Omental fat pad (tissue), 4 donors: ENCODE data around the gene CBX7. TPM values are rescaled to one million over a fixed set of nuclear protein-coding genes. Genes with fewer than 3 reads are reported as not detected.
"Not testable (repeated sequence)": the region's sequence is repeated elsewhere in the genome, so short reads cannot be mapped to it uniquely, and the experiment has no call there.

Source experiments
- ATAC-seq: fragments of 150-250 bp; one replicate; pipeline ENCODE4 v1.9.1; 2016; ENCODE audit warnings: mild to moderate bottlenecking, moderate library complexity; ENCODE audit not compliant: low FRiP score
- DNase-seq: peaks from one replicate; pipeline ENCODE4 v3.0.0-alpha.2; 2019; ENCODE audit warnings: low spot score
- total RNA-seq, 4 donors: library from RNA; depleted of rRNA; stranded (reverse); fragments of >200 nt; gene quantifications; one replicate each; pipeline ENCODE4 v1.1.0, GENCODE V29; 2016
- TF ChIP-seq, protein P1 (sequence below), 3 donors: fragments of 450-650 bp; IDR thresholded peaks; one replicate each; pipeline ENCODE4 v1.5.1; 2016 to 2017; ENCODE audit warnings: antibody characterized with exemption in 3 of 3, mild to moderate bottlenecking in 3 of 3, moderate library complexity in 2 of 3

The CBX7 gene
- total RNA-seq, 4 donors from 2014 or later: 22.6 to 74.9 (median 30.8) TPM

DNA sequence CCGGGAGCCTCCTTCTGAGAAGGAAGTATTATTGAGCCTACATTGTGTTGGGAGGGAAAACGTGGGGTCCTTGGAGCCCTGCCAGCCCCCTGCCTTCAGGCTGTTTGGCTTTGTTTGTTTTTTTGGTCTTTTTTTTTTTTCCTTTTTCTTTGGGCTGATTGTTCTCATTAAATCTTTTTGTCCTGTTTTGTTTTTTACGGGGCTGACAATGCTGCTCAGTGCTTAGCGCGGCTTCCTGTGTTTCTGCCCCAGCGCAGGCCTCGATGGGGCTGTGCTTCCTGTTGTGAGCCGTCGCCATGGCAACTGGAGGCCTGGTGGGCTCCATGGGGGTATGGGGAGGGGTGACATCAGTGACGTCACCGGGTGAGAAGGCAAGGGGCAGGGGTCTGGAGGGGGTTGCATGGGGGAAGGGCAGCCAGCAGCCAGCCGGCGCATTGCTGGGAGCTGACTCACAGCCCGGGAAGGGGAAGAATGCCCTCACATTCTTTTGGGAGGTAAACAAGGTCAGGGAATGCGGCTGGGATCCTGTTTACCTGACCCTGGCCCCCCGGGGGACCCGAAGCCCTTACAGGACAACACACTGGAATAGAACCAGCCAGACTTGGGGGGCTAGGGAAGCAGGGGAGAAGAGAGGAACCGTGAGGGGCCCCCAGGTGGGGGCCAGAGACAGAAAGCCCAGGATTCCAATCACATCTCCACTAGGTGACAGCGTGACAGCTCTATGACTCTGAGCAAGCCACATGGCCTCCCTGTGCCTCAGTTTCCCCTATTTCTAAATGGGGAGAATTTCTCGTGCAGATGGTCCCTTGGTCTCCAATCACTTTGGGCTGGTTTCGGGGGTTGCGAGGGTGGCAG lies 22.2 kb upstream of the CBX7 start:
- DNase-seq (peak; percentile 76), ATAC-seq (peak; percentile 45)
- TF ChIP-seq, protein P1, sequence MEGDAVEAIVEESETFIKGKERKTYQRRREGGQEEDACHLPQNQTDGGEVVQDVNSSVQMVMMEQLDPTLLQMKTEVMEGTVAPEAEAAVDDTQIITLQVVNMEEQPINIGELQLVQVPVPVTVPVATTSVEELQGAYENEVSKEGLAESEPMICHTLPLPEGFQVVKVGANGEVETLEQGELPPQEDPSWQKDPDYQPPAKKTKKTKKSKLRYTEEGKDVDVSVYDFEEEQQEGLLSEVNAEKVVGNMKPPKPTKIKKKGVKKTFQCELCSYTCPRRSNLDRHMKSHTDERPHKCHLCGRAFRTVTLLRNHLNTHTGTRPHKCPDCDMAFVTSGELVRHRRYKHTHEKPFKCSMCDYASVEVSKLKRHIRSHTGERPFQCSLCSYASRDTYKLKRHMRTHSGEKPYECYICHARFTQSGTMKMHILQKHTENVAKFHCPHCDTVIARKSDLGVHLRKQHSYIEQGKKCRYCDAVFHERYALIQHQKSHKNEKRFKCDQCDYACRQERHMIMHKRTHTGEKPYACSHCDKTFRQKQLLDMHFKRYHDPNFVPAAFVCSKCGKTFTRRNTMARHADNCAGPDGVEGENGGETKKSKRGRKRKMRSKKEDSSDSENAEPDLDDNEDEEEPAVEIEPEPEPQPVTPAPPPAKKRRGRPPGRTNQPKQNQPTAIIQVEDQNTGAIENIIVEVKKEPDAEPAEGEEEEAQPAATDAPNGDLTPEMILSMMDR (IDR thresholded peaks at IDR 0.05): no peak

DNA sequence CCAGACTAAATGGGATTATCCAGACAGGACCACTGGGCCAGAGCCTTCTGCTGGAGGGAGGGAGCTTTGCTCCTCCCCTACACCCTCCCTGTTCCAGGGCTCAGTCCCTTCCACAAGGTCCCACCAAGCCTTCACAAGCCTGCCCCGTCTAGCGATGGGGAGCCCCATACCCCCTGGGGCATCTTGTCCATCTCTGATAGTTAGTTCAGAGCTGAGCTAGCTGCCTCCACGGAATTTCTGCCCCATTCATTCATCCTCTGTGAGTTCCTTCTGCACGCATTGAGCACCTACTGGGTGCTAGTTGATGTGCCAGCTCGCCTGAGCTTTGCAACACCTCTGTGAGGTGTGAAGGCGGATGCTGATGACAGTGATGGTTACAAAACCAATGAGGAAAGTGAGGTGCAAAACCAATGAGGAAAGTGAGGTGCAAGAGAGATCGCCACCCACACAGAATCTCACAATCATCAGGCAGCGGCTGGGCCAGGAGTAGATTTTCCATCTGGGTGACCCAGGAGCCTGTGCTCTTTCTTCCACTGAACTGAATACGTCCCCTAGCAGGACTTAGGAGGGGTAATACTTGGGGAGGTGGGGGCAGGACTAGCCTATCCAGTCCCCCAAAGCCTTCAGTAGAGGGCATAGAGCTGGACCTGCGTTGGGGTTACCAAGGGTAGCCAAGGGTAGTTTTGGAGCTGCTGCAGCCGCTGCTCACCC lies 21.5 kb upstream of the CBX7 start:
- DNase-seq (no peak), ATAC-seq (no peak)
- TF ChIP-seq, protein P1 (IDR thresholded peaks at IDR 0.05): no peak

DNA sequence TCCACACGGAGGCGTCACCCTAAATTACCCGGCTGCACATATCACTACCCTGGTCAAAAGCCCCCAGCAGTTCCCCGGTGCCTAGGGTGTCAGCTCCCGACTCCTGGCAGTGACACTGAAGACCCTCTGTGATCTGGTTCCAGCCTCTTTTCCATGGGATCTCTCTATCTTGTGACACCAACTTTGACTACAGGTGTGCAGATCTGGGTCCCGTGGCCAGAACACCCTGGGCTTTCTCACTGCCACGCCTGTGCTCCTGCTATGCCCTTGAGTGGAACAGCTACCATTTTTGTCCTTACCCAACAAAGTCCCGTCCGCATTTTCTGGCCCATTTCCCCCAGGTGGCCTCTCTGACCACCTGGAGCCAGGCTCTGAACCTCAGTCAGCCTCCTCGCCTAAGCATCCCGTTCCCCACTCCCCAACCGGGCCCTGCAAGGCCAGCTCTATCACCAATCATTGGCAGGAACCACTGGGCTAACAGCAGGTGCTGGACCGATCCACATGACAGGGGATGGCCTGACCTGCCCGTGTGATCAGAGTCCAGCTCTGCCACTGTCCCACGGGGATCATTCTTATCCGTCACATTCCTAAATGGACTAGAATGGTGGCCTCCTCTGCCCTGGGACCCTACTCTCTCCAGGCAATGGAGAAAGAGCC lies 20.7 kb upstream of the CBX7 start:
- DNase-seq (no peak), ATAC-seq (no peak)
- TF ChIP-seq, protein P1 (IDR thresholded peaks at IDR 0.05): no peak

DNA sequence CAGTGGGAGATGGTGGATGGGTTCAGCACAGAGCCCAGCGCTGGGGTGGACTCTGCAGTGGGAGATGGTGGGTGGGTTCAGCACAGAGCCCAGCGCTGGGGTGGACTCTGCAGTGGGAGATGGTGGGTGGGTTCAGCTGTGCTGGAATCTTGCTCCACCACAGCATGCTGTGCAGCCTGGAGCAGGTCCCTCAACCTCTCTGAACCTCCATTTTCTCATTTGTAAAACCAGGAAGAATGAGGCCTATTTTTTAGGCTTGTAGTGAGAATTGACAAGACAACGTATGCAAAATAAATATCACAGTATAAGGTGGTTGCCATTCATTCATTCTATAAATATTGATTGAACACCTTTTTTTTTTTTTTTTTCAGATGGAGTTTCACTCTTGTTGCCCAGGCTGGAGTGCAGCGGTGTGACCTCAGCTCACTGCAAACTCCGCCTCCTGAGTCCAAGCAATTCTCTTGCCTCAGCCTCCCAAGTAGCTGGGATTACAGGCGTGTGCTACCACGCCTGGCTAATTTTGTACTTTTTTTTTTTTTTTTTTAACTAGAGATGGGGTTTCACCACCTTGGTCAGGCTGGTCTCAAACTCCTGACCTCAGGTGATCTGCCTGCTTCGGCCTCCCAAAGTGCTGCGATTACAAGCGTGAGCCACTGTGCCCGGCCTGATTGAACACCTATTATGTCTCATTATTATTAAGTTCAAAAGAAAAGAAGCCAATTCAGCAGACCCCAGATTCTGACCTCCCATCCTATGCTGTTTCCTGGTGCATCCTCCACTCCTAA lies 20.0 kb upstream of the CBX7 start:
- DNase-seq, ATAC-seq: not testable (repeated sequence)

DNA sequence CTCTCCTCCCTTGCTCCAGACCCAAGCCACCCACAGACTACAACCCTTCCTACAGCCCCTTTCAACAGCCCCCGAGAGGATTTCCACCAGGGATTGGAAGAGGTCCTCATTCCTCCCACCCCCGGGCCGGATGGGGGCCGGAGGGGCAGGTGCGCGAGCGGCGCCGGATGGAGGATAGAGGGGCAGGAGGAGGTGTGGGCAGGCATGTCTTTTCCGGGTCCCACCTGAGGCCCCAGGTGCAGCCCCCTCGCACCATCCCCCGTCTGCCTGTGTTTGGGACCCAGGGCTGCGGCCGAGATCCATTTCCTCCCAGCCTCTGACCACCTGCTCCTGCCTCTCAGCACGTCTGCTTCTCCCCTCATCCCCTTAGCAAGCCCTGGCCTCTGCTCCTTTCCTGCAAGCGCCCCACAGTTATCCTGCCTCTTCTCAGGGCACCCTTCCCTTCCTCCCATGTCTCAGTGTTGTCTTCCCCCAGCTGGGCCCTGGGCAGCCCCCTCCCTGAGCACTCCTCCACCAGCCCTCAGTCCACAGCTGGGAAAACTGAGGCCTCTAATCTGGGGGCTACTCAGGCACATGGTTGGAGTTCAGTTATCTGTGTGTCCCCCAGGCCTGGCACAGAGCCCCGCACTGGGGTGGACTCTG lies 19.3 kb upstream of the CBX7 start:
- ATAC-seq (no peak), DNase-seq (no peak)
- TF ChIP-seq, protein P1 (IDR thresholded peaks at IDR 0.05): no peak

DNA sequence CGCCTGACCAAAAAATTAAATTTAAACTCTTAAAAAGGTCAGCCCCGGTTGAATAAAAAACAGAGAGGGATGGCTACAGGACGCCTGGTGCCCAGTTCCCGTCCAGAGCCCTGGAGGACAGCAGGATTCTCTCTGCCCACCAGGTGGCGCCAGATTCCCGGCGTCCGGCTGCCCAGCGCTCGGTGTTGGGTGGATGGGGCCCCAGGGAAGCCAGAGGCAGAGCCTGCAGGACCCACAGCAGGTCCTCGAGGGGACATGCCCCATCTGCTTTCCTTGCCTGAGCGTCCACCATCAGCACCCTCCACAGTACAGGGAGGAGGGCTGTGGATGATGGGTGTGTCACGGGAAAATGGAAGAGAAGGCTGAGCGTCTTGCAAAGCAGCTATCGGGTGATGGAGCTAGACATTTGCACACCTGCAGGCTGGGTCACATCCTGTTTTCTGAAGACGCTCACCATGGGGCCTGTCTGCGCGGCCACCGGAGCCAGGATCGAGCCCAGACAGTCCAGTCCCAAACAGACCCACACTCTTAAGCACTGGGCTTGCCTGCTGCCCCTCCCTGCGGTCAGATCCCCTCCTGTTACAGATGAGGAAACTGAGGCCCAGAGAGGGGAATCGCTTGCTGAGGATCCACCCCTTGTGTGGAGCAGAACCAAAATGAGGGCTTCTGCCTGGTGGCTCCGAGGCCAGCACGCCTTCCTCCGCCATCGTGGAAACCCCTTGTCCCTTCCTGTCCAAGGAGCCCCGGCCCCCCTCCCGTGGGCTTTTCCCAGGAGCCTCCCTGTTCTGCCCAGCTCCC lies 18.5 kb upstream of the CBX7 start:
- no peak for DNase-seq

More for the DNA sequence above, 18.5 kb upstream of the CBX7 start:
- peak; percentile 69 for ATAC-seq
- TF ChIP-seq, protein P1 (IDR thresholded peaks at IDR 0.05): peak in 2 of 3 donors; percentile 41 to 87
